WTC11 (cell line): Measurements from ENCODE around the gene KPRP. TPM values are rescaled to one million over a fixed set of nuclear protein-coding genes. Genes with fewer than 3 reads are reported as not detected.

ENCODE experiments used
- ATAC-seq: fragments of 200-7000 bp; cut with Tn5 transposase; 2 replicates; pipeline ENCODE4 v1.10.0; 2021; ENCODE audit warnings: mild to moderate bottlenecking, moderate library complexity
- CTCF ChIA-PET: fragments of 300-600 bp; sonication (Branson Sonifier 250); formaldehyde crosslinking; loops from one replicate; lab custom pipeline; 2021; ENCODE audit warnings: antibody characterized with exemption; lab: Charles Lee
- POLR2A ChIA-PET: fragments of 350-600 bp; sonication (Branson Sonifier 250); formaldehyde crosslinking; loops from one replicate; lab custom pipeline; 2021; ENCODE audit warnings: antibody characterized with exemption; lab: Charles Lee
- DNase-seq: peaks from one replicate; pipeline ENCODE4 v3.0.0; 2021; ENCODE audit warnings: low spot score
- H3K27ac Mint-ChIP-seq: 2 replicates; pipeline ENCODE4 v1.8.0; 2021; ENCODE audit warnings: mixed read lengths
- H3K27me3 Mint-ChIP-seq: 2 replicates; pipeline ENCODE4 v1.8.0; 2021; ENCODE audit warnings: low read depth, mild to moderate bottlenecking, moderate library complexity, mixed read lengths
- H3K36me3 Mint-ChIP-seq: 2 replicates; pipeline ENCODE4 v1.8.0; 2021; ENCODE audit warnings: mixed read lengths
- H3K4me1 Mint-ChIP-seq: 2 replicates; pipeline ENCODE4 v1.8.0; 2022; ENCODE audit warnings: mixed read lengths
- H3K4me3 Mint-ChIP-seq: 2 replicates; pipeline ENCODE4 v1.8.0; 2021; ENCODE audit warnings: mild to moderate bottlenecking, moderate library complexity, mixed read lengths
- H3K9me3 Mint-ChIP-seq: 2 replicates; pipeline ENCODE4 v1.8.0; 2021; ENCODE audit warnings: mixed read lengths
- CTCF ChIP-seq: fragments of 200-600 bp; IDR thresholded peaks from 2 replicates; pipeline ENCODE4 v1.8.0; 2022; ENCODE audit warnings: antibody characterized with exemption
- E2F4 ChIP-seq: sonication (generic); formaldehyde crosslinking; IDR thresholded peaks from 2 replicates; pipeline ENCODE4 v1.8.1; 2022; ENCODE audit warnings: low read depth, mild to moderate bottlenecking, moderate library complexity, missing genetic modification reagents, borderline replicate concordance
- ELF4 ChIP-seq: sonication (generic); formaldehyde crosslinking; IDR thresholded peaks from 2 replicates; pipeline ENCODE4 v1.8.1; 2022; ENCODE audit warnings: low read depth, mild to moderate bottlenecking, moderate library complexity, missing genetic modification reagents
- FOXP1 ChIP-seq: sonication (generic); formaldehyde crosslinking; IDR thresholded peaks from 2 replicates; pipeline ENCODE4 v1.8.0; 2022; ENCODE audit warnings: missing genetic modification reagents, mild to moderate bottlenecking, moderate library complexity, borderline replicate concordance
- GABPB1 ChIP-seq: sonication (generic); formaldehyde crosslinking; IDR thresholded peaks from 2 replicates; pipeline ENCODE4 v1.8.1; 2023; ENCODE audit warnings: mild to moderate bottlenecking, missing genetic modification reagents
- GTF2I ChIP-seq: fragments of 250-450 bp; sonication (Bioruptor Pico); conservative IDR thresholded peaks from 2 replicates; pipeline ENCODE4 v1.4.0; 2021; ENCODE audit warnings: mild to moderate bottlenecking
- HMGA2 ChIP-seq: fragments of 250-450 bp; sonication (Bioruptor Pico); IDR thresholded peaks from 2 replicates; pipeline ENCODE4 v1.4.0; 2021; ENCODE audit warnings: mild to moderate bottlenecking, moderate library complexity
- SMAD3 ChIP-seq: sonication (generic); formaldehyde crosslinking; IDR thresholded peaks from 2 replicates; pipeline ENCODE4 v1.8.0; 2022; ENCODE audit warnings: missing genetic modification reagents, mild to moderate bottlenecking, borderline replicate concordance
- TEAD1 ChIP-seq: sonication (generic); formaldehyde crosslinking; IDR thresholded peaks from 2 replicates; pipeline ENCODE4 v1.8.0; 2022; ENCODE audit warnings: mild to moderate bottlenecking, missing genetic modification reagents
- ZNF121 ChIP-seq: sonication (generic); formaldehyde crosslinking; IDR thresholded peaks from 2 replicates; pipeline ENCODE4 v1.8.0; 2023; ENCODE audit warnings: missing genetic modification reagents
- ZNF263 ChIP-seq: sonication (generic); formaldehyde crosslinking; IDR thresholded peaks from 2 replicates; pipeline ENCODE4 v1.8.1; 2022; ENCODE audit warnings: low read depth, mild to moderate bottlenecking, moderate library complexity, missing genetic modification reagents
- ZNF317 ChIP-seq: sonication (generic); formaldehyde crosslinking; IDR thresholded peaks from 2 replicates; pipeline ENCODE4 v1.8.1; 2023; ENCODE audit warnings: low read depth, mild to moderate bottlenecking, moderate library complexity, missing genetic modification reagents, borderline replicate concordance
- ZNF532 ChIP-seq: fragments of 250-450 bp; sonication (Bioruptor Pico); IDR thresholded peaks from 2 replicates; pipeline ENCODE4 v1.9.0; 2021; ENCODE audit warnings: mild to moderate bottlenecking, borderline replicate concordance
- ZNF671 ChIP-seq: fragments of 250-450 bp; sonication (Bioruptor Pico); IDR thresholded peaks from 2 replicates; pipeline ENCODE4 v1.8.0; 2021; ENCODE audit warnings: mild to moderate bottlenecking
- total RNA-seq: library from RNA; stranded (reverse); gene quantifications from 3 replicates; pipeline ENCODE4 v1.2.3, GENCODE V29; 2021
- TF ChIP-seq, protein P1 (sequence below): sonication (generic); formaldehyde crosslinking; IDR thresholded peaks from 2 replicates; pipeline ENCODE4 v1.8.1; 2022; ENCODE audit warnings: low read depth, missing genetic modification reagents, borderline replicate concordance
- TF ChIP-seq, protein P2 (sequence below): sonication (generic); formaldehyde crosslinking; IDR thresholded peaks from 2 replicates; pipeline ENCODE4 v1.8.1; 2023; ENCODE audit warnings: mild to moderate bottlenecking, missing genetic modification reagents, borderline replicate concordance
- TF ChIP-seq, protein P3 (sequence below): sonication (generic); formaldehyde crosslinking; conservative IDR thresholded peaks from 2 replicates; pipeline ENCODE4 v1.8.1; 2023; ENCODE audit warnings: mild to moderate bottlenecking, low read depth, missing genetic modification reagents, moderate library complexity

The KPRP gene
- total RNA-seq, 1 experiment from 2014 or later: not detected

DNA sequence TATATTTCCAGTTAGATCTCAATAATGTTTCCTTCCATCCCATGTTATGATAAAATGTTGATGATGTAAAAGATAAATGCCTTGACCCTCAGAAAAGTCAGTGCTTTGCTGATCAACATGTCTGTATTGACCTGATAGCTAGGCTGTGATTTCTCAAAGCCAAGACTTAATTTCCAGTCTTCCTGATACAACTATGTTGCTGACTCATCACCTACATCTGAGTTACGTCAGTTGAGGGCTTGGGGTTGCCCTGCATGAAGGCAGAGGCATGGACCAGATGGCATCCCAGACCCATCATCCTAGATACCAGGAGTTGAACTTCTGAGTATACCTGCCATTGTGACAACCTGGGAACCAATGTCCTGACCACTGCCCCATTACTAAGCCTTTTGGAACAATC is 43.5 kb downstream of the KPRP start:
- H3K4me3 Mint-ChIP-seq: no peak overlapping the region
- POLR2A ChIA-PET: no interaction called here
- peaks cover 8% of the 10 kb centered on the region for H3K27me3 Mint-ChIP-seq
- ATAC-seq: no peak
- CTCF ChIA-PET: no interaction called here
- H3K4me1 Mint-ChIP-seq: no peaks in the 10 kb centered on the region
- TF ChIP-seq CTCF: no peak
- TF ChIP-seq ZNF317 (CRISPR knock-in tag): no peak
- no peak for TF ChIP-seq GABPB1
- TF ChIP-seq ZNF121 (CRISPR knock-in tag): no peak
- no peak for TF ChIP-seq TEAD1
- TF ChIP-seq ZNF532 (CRISPR knock-in tag): no peak
- no peak for TF ChIP-seq FOXP1 (CRISPR knock-in tag)
- H3K36me3 Mint-ChIP-seq: peaks cover 73% of the 10 kb centered on the region
- DNase-seq: no peak
- no peak overlapping the region for H3K27ac Mint-ChIP-seq
- peaks cover 87% of the 10 kb centered on the region for H3K9me3 Mint-ChIP-seq

- no peak for ATAC-seq
- Mint-ChIP-seq H3K36me3 (peaks cover 70% of the 10 kb centered on the region), H3K27me3 (peaks cover 8% of the 10 kb centered on the region)
- TF ChIP-seq E2F4 (CRISPR knock-in tag): no peak
- no peak for TF ChIP-seq ZNF671 (CRISPR knock-in tag)
- TF ChIP-seq, protein P1, sequence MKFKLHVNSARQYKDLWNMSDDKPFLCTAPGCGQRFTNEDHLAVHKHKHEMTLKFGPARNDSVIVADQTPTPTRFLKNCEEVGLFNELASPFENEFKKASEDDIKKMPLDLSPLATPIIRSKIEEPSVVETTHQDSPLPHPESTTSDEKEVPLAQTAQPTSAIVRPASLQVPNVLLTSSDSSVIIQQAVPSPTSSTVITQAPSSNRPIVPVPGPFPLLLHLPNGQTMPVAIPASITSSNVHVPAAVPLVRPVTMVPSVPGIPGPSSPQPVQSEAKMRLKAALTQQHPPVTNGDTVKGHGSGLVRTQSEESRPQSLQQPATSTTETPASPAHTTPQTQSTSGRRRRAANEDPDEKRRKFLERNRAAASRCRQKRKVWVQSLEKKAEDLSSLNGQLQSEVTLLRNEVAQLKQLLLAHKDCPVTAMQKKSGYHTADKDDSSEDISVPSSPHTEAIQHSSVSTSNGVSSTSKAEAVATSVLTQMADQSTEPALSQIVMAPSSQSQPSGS (CRISPR knock-in tag): no peak
- no peak for TF ChIP-seq HMGA2 (CRISPR knock-in tag)
- no peak for TF ChIP-seq CTCF
- TF ChIP-seq, protein P2, sequence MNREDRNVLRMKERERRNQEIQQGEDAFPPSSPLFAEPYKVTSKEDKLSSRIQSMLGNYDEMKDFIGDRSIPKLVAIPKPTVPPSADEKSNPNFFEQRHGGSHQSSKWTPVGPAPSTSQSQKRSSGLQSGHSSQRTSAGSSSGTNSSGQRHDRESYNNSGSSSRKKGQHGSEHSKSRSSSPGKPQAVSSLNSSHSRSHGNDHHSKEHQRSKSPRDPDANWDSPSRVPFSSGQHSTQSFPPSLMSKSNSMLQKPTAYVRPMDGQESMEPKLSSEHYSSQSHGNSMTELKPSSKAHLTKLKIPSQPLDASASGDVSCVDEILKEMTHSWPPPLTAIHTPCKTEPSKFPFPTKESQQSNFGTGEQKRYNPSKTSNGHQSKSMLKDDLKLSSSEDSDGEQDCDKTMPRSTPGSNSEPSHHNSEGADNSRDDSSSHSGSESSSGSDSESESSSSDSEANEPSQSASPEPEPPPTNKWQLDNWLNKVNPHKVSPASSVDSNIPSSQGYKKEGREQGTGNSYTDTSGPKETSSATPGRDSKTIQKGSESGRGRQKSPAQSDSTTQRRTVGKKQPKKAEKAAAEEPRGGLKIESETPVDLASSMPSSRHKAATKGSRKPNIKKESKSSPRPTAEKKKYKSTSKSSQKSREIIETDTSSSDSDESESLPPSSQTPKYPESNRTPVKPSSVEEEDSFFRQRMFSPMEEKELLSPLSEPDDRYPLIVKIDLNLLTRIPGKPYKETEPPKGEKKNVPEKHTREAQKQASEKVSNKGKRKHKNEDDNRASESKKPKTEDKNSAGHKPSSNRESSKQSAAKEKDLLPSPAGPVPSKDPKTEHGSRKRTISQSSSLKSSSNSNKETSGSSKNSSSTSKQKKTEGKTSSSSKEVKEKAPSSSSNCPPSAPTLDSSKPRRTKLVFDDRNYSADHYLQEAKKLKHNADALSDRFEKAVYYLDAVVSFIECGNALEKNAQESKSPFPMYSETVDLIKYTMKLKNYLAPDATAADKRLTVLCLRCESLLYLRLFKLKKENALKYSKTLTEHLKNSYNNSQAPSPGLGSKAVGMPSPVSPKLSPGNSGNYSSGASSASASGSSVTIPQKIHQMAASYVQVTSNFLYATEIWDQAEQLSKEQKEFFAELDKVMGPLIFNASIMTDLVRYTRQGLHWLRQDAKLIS: no peak
- TF ChIP-seq ELF4 (CRISPR knock-in tag): no peak
- TF ChIP-seq, protein P3, sequence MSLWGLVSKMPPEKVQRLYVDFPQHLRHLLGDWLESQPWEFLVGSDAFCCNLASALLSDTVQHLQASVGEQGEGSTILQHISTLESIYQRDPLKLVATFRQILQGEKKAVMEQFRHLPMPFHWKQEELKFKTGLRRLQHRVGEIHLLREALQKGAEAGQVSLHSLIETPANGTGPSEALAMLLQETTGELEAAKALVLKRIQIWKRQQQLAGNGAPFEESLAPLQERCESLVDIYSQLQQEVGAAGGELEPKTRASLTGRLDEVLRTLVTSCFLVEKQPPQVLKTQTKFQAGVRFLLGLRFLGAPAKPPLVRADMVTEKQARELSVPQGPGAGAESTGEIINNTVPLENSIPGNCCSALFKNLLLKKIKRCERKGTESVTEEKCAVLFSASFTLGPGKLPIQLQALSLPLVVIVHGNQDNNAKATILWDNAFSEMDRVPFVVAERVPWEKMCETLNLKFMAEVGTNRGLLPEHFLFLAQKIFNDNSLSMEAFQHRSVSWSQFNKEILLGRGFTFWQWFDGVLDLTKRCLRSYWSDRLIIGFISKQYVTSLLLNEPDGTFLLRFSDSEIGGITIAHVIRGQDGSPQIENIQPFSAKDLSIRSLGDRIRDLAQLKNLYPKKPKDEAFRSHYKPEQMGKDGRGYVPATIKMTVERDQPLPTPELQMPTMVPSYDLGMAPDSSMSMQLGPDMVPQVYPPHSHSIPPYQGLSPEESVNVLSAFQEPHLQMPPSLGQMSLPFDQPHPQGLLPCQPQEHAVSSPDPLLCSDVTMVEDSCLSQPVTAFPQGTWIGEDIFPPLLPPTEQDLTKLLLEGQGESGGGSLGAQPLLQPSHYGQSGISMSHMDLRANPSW (CRISPR knock-in tag): no peak
- no peak for TF ChIP-seq ZNF263 (CRISPR knock-in tag)
- no peak for TF ChIP-seq SMAD3 (CRISPR knock-in tag)
- no peak for TF ChIP-seq GTF2I (CRISPR knock-in tag)
Observed at GRCh38 chr1:152806576-152806975, 48.8 kb downstream of the KPRP start, which contains the start of gene LCE1C. Gene LCE1C, minus strand, starts transcription at chr1:152806651. Its CDS starts 1,173 bp downstream, at chr1:152805478.

More at GRCh38 chr1:152806576-152806975, 48.8 kb downstream of the KPRP start, which contains the start of gene LCE1C:
- Mint-ChIP-seq H3K4me3 (no peak within 1 kb of the TSS), H3K9me3 (peaks cover 88% of the 10 kb centered on the region), H3K4me1 (no peaks in the 10 kb centered on the region), H3K27ac (no peak within 1 kb of the TSS)
- POLR2A ChIA-PET: no interaction called here
- no peak for DNase-seq
- CTCF ChIA-PET: no interaction called here
